Body of pancreas (tissue), 4 donors: ENCODE measurements around the gene CREB3L2. TPM values are rescaled to one million over a fixed set of nuclear protein-coding genes. Genes with fewer than 3 reads are reported as not detected.
"Not testable (repeated sequence)": the region's sequence is repeated elsewhere in the genome, so short reads cannot be mapped to it uniquely, and the experiment has no call there.

Experiments
- ATAC-seq: fragments of 150-250 bp; one replicate; pipeline ENCODE4 v1.9.1; 2016
- DNase-seq, 4 donors: peaks; one replicate each; pipeline ENCODE4 v3.0.0-alpha.2; 2019
- H3K27ac ChIP-seq, 4 donors: fragments of 200-600 bp; sonication (generic); 1 replicate in 3 of 4; 2 replicates in 1 of 4; pipeline versions ENCODE4 v1.5.1 to v1.6.1; 2016 to 2019; ENCODE audit warnings: mild to moderate bottlenecking in 1 of 4, mixed read lengths in 1 of 4, moderate library complexity in 1 of 4
- H3K27me3 ChIP-seq, 2 donors: fragments of 200-600 bp; sonication (generic); one replicate each; pipeline ENCODE4 v1.6.0; 2016; ENCODE audit warnings: mild to moderate bottlenecking in 1 of 2
- H3K36me3 ChIP-seq, 2 donors: fragments of 200-600 bp; sonication (generic); replicated peaks in 1 of 2; 2 replicates each; pipeline ENCODE4 v1.5.1; 2016; ENCODE audit warnings: low read depth in 2 of 2; ENCODE audit not compliant: insufficient read depth in 1 of 2
- H3K4me1 ChIP-seq: fragments of 200-600 bp; sonication (generic); one replicate; pipeline ENCODE4 v1.6.0; 2016
- H3K4me3 ChIP-seq, 2 donors: fragments of 200-600 bp; sonication (generic); 1 replicate in 1 of 2; 2 replicates in 1 of 2; pipeline ENCODE4 v1.5.1; 2016 to 2019
- H3K9me3 ChIP-seq, 3 donors: fragments of 200-600 bp; sonication (generic); 1 replicate in 2 of 3; 2 replicates in 1 of 3; pipeline ENCODE4 v1.5.1; 2016
- CTCF ChIP-seq, 7 experiments: fragments of 450-650 bp in 4 of 7; fragments of 200-600 bp in 3 of 7; sonication (generic) in 3 of 7; IDR thresholded peaks; one replicate each; pipeline ENCODE4 v1.5.1; 2016 to 2019; ENCODE audit warnings: antibody characterized with exemption in 7 of 7
- POLR2A ChIP-seq, 3 donors: fragments of 450-650 bp; IDR thresholded peaks; one replicate each; pipeline ENCODE4 v1.6.1; 2016; ENCODE audit warnings: antibody characterized with exemption in 3 of 3, mild to moderate bottlenecking in 2 of 3
- WGBS, 2 donors: methylation state at CpG; one replicate each; pipeline ENCODE4 v1.1.5; 2017; 5-methylcytosine and 5-hydroxymethylcytosine counted together
- intact Hi-C: fragments of 100-400 bp; cut with DNase I; formaldehyde crosslinking; loops from one replicate; pipeline ENCODE4 v1.15.1; 2023
- total RNA-seq, 2 donors: library from RNA; depleted of rRNA; stranded (reverse); fragments of >200 nt; gene quantifications; one replicate each; pipeline ENCODE4 v1.1.0, GENCODE V29; 2016

CREB3L2 gene
- total RNA-seq, 2 donors from 2014 or later = 21.3 to 28.0 TPM

- no peak overlapping the region for H3K27ac ChIP-seq
- no peaks in the 10 kb centered on the region for H3K27me3 ChIP-seq
- H3K4me3 ChIP-seq = no peak overlapping the region
- TF ChIP-seq CTCF (IDR thresholded peaks at IDR 0.05) = no peak
- TF ChIP-seq POLR2A (IDR thresholded peaks at IDR 0.05) = no peak
- no peaks in the 10 kb centered on the region for H3K4me1 ChIP-seq
- no peaks in the 10 kb centered on the region for H3K36me3 ChIP-seq
- H3K9me3 ChIP-seq = no peaks in the 10 kb centered on the region
- intact Hi-C loops = no loop called here
- ATAC-seq = no peak
- 84 to 87% methylated on average over 7 of the region's 7 CpGs for WGBS, 2 donors
- no peak for DNase-seq
Measured at GRCh38 chr7:137838706-137839315, 163.1 kb downstream of the CREB3L2 start.

- WGBS, 2 donors = 86 to 94% methylated on average over 1 of the region's 1 CpG
- no peak for DNase-seq
- Histone ChIP-seq H3K4me1 (no peaks in the 10 kb centered on the region), H3K27ac (no peak overlapping the region), H3K9me3 (peaks cover 0 to 18% (median 0%) of the 10 kb centered on the region in 3 donors), H3K27me3 (no peaks in the 10 kb centered on the region), H3K4me3 (no peak overlapping the region), H3K36me3 (no peaks in the 10 kb centered on the region)
- no peak for ATAC-seq
- intact Hi-C loops = no loop called here
- no peak for TF ChIP-seq CTCF (IDR thresholded peaks at IDR 0.05)
Measured at GRCh38 chr7:137836541-137836940, 165.3 kb downstream of the CREB3L2 start.

- H3K9me3 ChIP-seq = peaks cover 0 to 18% (median 0%) of the 10 kb centered on the region in 3 donors
- H3K4me3 ChIP-seq = no peak overlapping the region
- H3K36me3 ChIP-seq = no peaks in the 10 kb centered on the region
- no peaks in the 10 kb centered on the region for H3K27me3 ChIP-seq
- intact Hi-C loops = no loop called here
- TF ChIP-seq POLR2A (IDR thresholded peaks at IDR 0.05) = no peak
- no peak overlapping the region for H3K27ac ChIP-seq
- DNase-seq = no peak
- WGBS, 2 donors = 87 to 91% methylated on average over 3 of the region's 3 CpGs
- no peaks in the 10 kb centered on the region for H3K4me1 ChIP-seq
- no peak for ATAC-seq
Measured at GRCh38 chr7:137836113-137836509, 165.8 kb downstream of the CREB3L2 start.

GRCh38 chr7:137835486-137836112 is 166.3 kb downstream of the CREB3L2 start:
- Histone ChIP-seq H3K9me3 (peaks cover 0 to 18% (median 0%) of the 10 kb centered on the region in 3 donors), H3K27me3 (no peaks in the 10 kb centered on the region), H3K27ac (no peak overlapping the region), H3K4me1 (no peaks in the 10 kb centered on the region), H3K36me3 (no peaks in the 10 kb centered on the region), H3K4me3 (no peak overlapping the region)
- DNase-seq = no peak
- no peak for TF ChIP-seq POLR2A (IDR thresholded peaks at IDR 0.05)
- no peak for TF ChIP-seq CTCF (IDR thresholded peaks at IDR 0.05)
- no peak for ATAC-seq
- intact Hi-C loops = no loop called here
- 53 to 71% methylated on average over 3 of the region's 3 CpGs for WGBS, 2 donors

- H3K4me1 ChIP-seq = no peaks in the 10 kb centered on the region
- no peaks in the 10 kb centered on the region for H3K36me3 ChIP-seq
- TF ChIP-seq CTCF (IDR thresholded peaks at IDR 0.05) = no peak
- ATAC-seq (no peak), DNase-seq (no peak)
- no peaks in the 10 kb centered on the region for H3K27me3 ChIP-seq
- WGBS, 2 donors = 87 to 96% methylated on average over 1 of the region's 1 CpG
- intact Hi-C loops = no loop called here
- H3K27ac ChIP-seq = no peak overlapping the region
- H3K9me3 ChIP-seq = peaks cover 0 to 18% (median 0%) of the 10 kb centered on the region in 3 donors
- no peak overlapping the region for H3K4me3 ChIP-seq
Measured at GRCh38 chr7:137834552-137834951, 167.3 kb downstream of the CREB3L2 start.

GRCh38 chr7:137832990-137833389 is 168.9 kb downstream of the CREB3L2 start:
- H3K36me3 ChIP-seq, H3K4me1 ChIP-seq, ATAC-seq, H3K27me3 ChIP-seq, intact Hi-C loops, DNase-seq, H3K27ac ChIP-seq, H3K4me3 ChIP-seq: not testable (repeated sequence)
- 77 to 86% methylated on average over 2 of the region's 2 CpGs for WGBS, 2 donors
- peaks cover 0 to 18% (median 0%) of the 10 kb centered on the region in 3 donors for H3K9me3 ChIP-seq
